ENCODE measurements around the gene RFFL. TPM values are rescaled to one million over a fixed set of nuclear protein-coding genes. Genes with fewer than 3 reads are reported as not detected.
"Not testable (repeated sequence)": the region's sequence is repeated elsewhere in the genome, so short reads cannot be mapped to it uniquely, and the experiment has no call there.

RFFL gene
- total and polyA plus RNA-seq, 9 of the 15 experiments (the other 6 are each of a cell fraction or from before 2014, with no cell fraction given) = 3.4 to 18.1 (median 12.8) TPM

DNA sequence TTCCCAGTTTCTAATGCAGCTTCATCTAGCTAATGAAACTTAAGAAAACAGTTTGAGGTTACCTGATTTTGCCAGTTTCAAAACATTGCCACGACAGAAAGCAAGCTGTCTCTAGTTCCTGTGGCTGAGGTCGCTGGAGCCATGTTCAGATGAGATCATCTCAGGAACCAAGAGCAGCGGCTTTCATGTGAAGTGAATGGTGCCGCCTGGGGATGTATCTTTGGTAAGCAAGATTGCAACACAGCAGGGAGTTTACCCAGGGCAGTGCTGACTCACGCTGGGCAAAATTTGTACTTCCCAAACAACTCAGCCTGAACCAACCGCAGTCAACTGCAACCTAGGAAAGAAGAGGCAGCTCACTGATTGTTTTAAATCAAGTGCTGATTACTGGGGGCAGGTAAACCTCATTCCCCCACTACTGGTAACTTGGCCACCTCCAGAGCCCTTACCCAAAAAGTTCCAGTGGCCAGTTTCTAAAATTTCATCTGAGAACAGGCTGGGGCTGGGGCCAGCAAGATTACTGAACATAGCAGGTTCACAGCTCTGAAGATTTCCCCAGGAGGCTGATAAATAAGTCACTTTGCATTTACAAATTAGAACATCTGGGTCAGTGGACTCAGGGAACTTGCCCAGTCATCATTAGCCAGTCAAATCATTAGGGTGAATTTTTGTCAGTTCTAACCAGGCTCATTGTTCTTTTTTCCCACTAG, at the start of gene RFFL (continued):
- peak; percentile 53 for TF ChIP-seq TEAD4 (IDR thresholded peaks at IDR 0.05; ENCODE audit: low read length)
- no peak for TF ChIP-seq TEAD4 (CRISPR knock-in tag; IDR thresholded peaks at IDR 0.05; ENCODE audit: borderline replicate concordance)
- no peak for TF ChIP-seq CHD2 (IDR thresholded peaks at IDR 0.05; ENCODE audit: low read depth, low read length)
- TF ChIP-seq DPF2 (IDR thresholded peaks at IDR 0.05) = peak; percentile 92
- 0 out of 2 replicates have a peak, but pooled peaks have one; percentile 13 for TF ChIP-seq RB1 (IDR thresholded peaks at IDR 0.05; ENCODE audit: low read depth)
- TF ChIP-seq, protein P1, sequence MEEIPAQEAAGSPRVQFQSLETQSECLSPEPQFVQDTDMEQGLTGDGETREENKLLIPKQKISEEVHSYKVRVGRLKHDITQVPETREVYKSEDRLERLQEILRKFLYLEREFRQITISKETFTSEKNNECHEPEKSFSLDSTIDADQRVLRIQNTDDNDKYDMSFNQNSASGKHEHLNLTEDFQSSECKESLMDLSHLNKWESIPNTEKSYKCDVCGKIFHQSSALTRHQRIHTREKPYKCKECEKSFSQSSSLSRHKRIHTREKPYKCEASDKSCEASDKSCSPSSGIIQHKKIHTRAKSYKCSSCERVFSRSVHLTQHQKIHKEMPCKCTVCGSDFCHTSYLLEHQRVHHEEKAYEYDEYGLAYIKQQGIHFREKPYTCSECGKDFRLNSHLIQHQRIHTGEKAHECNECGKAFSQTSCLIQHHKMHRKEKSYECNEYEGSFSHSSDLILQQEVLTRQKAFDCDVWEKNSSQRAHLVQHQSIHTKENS (CRISPR knock-in tag; IDR thresholded peaks at IDR 0.05) = no peak
- TF ChIP-seq, protein P2, sequence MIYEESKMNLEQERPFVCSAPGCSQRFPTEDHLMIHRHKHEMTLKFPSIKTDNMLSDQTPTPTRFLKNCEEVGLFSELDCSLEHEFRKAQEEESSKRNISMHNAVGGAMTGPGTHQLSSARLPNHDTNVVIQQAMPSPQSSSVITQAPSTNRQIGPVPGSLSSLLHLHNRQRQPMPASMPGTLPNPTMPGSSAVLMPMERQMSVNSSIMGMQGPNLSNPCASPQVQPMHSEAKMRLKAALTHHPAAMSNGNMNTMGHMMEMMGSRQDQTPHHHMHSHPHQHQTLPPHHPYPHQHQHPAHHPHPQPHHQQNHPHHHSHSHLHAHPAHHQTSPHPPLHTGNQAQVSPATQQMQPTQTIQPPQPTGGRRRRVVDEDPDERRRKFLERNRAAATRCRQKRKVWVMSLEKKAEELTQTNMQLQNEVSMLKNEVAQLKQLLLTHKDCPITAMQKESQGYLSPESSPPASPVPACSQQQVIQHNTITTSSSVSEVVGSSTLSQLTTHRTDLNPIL (CRISPR knock-in tag; IDR thresholded peaks at IDR 0.05) = no peak
- TF ChIP-seq, protein P3, sequence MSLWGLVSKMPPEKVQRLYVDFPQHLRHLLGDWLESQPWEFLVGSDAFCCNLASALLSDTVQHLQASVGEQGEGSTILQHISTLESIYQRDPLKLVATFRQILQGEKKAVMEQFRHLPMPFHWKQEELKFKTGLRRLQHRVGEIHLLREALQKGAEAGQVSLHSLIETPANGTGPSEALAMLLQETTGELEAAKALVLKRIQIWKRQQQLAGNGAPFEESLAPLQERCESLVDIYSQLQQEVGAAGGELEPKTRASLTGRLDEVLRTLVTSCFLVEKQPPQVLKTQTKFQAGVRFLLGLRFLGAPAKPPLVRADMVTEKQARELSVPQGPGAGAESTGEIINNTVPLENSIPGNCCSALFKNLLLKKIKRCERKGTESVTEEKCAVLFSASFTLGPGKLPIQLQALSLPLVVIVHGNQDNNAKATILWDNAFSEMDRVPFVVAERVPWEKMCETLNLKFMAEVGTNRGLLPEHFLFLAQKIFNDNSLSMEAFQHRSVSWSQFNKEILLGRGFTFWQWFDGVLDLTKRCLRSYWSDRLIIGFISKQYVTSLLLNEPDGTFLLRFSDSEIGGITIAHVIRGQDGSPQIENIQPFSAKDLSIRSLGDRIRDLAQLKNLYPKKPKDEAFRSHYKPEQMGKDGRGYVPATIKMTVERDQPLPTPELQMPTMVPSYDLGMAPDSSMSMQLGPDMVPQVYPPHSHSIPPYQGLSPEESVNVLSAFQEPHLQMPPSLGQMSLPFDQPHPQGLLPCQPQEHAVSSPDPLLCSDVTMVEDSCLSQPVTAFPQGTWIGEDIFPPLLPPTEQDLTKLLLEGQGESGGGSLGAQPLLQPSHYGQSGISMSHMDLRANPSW (CRISPR knock-in tag; IDR thresholded peaks at IDR 0.05) = no peak
- TF ChIP-seq FOXK2 (conservative IDR thresholded peaks at IDR 0.05 in 1 of 2, IDR thresholded peaks at IDR 0.05 in 1 of 2; ENCODE audit: low read depth in 2 of 2) = peak; percentile 61 to 84; a peak in 3 of 4 replicates
- TF ChIP-seq, protein P4, sequence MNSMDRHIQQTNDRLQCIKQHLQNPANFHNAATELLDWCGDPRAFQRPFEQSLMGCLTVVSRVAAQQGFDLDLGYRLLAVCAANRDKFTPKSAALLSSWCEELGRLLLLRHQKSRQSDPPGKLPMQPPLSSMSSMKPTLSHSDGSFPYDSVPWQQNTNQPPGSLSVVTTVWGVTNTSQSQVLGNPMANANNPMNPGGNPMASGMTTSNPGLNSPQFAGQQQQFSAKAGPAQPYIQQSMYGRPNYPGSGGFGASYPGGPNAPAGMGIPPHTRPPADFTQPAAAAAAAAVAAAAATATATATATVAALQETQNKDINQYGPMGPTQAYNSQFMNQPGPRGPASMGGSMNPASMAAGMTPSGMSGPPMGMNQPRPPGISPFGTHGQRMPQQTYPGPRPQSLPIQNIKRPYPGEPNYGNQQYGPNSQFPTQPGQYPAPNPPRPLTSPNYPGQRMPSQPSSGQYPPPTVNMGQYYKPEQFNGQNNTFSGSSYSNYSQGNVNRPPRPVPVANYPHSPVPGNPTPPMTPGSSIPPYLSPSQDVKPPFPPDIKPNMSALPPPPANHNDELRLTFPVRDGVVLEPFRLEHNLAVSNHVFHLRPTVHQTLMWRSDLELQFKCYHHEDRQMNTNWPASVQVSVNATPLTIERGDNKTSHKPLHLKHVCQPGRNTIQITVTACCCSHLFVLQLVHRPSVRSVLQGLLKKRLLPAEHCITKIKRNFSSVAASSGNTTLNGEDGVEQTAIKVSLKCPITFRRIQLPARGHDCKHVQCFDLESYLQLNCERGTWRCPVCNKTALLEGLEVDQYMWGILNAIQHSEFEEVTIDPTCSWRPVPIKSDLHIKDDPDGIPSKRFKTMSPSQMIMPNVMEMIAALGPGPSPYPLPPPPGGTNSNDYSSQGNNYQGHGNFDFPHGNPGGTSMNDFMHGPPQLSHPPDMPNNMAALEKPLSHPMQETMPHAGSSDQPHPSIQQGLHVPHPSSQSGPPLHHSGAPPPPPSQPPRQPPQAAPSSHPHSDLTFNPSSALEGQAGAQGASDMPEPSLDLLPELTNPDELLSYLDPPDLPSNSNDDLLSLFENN (IDR thresholded peaks at IDR 0.05; ENCODE audit: low read depth in 2 of 2, low read length in 2 of 2) = no peak
- 0 out of 2 replicates have a peak, but pooled peaks have one; percentile 4 for TF ChIP-seq CBFA2T2 (conservative IDR thresholded peaks at IDR 0.05)

DNA sequence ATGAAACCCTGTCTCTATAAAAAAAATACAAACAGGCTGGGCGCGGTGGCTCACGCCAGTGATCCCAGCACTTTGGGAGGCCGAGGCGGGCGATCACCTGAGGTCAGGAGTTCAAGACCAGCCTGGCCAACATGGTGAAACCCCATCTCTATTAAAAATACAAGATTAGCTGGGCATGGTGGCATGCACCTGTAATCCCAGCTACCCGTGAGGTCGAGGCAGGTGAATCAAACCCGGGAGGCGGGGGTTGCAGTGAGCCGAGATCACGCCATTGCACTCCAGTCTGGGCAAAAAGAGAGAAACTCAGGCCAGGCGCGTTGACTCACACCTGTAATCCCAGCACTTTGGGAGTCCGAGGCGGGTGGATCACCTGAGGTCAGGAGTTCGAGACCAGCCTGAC, 47.3 kb upstream of the RFFL start:
- in situ Hi-C loops (cut with MboI) = loop anchor here (10.0 kb wide), 1 partner anchor 576 kb away; no protein-coding TSS in a partner anchor
- H3K27ac ChIP-seq (ENCODE audit: extremely low read depth, low read depth, low read length); H3K4me1 ChIP-seq (replicated peaks in 1 of 2; ENCODE audit: control insufficient read depth in 2 of 2, insufficient read depth in 2 of 2, low read length in 2 of 2); FAIRE-seq; DNase-seq (ENCODE audit: extremely low read depth in 1 of 4, low spot score in 3 of 4); H3K9me1 ChIP-seq (ENCODE audit: control insufficient read depth, insufficient read depth, low read length); H3K27me3 ChIP-seq (ENCODE audit: control insufficient read depth in 2 of 2, insufficient read depth in 2 of 2, low read length in 2 of 2); H2AFZ ChIP-seq (ENCODE audit: low read depth, low read length); H3K9ac ChIP-seq (ENCODE audit: insufficient read depth in 1 of 2, low read depth in 2 of 2, low read length in 2 of 2); H3K79me2 ChIP-seq (ENCODE audit: control insufficient read depth, insufficient read depth, low read length); H3K4me2 ChIP-seq (ENCODE audit: insufficient read depth, low read length); H4K20me1 ChIP-seq (replicated peaks; ENCODE audit: control insufficient read depth, insufficient read depth, low read length); H3K9me3 ChIP-seq (replicated peaks; ENCODE audit: control insufficient read depth, insufficient read depth, low read depth, low read length); BruUV-seq (replicated peaks); CTCF ChIA-PET (ENCODE audit: low intra/inter-chr PET ratio); ATAC-seq; H3K4me3 ChIP-seq; intact Hi-C loops (cut with micrococcal nuclease): not testable (repeated sequence)
- POLR2A ChIA-PET = interaction anchor here (0.7 kb wide), 1 partner anchor 16 kb away, joined by 3 read pairs; no protein-coding TSS in a partner anchor
- peaks cover 21% of the 10 kb centered on the region; the same call in 2 of the 3 replicates for H3K36me3 ChIP-seq (ENCODE audit: control insufficient read depth, insufficient read depth, low read length)
- 98% methylated on average over 12 of the region's 17 CpGs for WGBS (ENCODE audit: insufficient coverage, low coverage, missing lambda C conversion rate)

All from K562 (cell line).